ENCODE measurements around the gene AHDC1. TPM values are rescaled to one million over a fixed set of nuclear protein-coding genes. Genes with fewer than 3 reads are reported as not detected.
A peak's percentile ranks its signal among the peaks of the same experiment; 100 is the strongest.

Gene AHDC1
- total and polyA plus RNA-seq, 2 of the 13 experiments (the other 11 are each of a cell fraction or from before 2014, with no cell fraction given) = 1.0 to 2.7 TPM

DNA sequence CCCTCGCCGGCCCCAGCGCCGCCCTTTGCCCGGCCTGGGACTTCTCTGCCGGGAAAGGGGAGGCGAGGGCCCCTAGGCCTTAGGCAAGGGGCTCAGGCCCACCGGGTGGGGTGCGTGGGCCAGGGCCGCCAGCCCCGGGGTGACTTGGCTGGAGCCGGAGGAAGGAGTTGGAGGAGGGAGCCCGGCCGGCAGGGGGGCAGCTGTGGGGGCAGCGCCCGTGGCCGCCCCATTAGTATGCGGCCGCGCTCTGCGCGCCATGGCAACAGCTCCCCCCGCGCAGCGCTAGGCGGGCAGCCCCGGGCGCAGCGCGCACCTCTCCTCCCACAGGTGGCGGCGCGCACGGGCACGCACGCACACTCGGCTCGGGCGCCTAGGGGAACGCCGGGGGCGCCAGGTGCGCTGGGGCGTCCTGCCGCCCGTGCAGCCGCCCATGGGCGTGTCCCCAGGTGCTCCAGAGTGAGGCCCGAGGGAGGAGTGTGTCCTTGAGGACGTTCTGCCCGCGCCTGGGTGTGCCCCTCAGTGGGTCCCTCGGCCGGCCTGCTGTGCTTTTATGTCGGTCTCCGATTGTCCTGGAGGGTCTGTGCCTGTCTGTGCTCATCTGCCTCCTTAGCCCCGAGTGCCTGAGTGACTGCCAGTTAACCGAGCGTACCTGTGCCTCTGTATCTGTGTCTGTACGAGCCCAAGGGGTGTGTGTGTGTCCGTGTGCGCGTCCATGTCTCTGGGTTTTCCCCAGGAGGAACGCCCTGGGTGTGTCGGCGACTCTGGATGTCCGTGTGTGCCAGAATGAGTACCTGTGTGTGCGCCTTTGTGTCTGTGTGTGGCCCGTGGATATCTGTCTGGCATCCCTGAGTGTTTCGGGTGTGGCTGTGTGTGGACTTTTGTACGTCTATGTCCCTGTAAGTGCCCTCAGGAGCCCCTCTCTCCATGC lies 75.8 kb downstream of the AHDC1 start (continued):
- TF ChIP-seq CREB1 (IDR thresholded peaks at IDR 0.05) (no peak), CREB1 (CRISPR knock-in tag; IDR thresholded peaks at IDR 0.05) (no peak), CHD4 (IDR thresholded peaks at IDR 0.05; ENCODE audit: borderline replicate concordance, low read length) (no peak), ZNF589 (CRISPR knock-in tag; conservative IDR thresholded peaks at IDR 0.05) (0 out of 2 replicates have a peak, but pooled peaks have one; percentile 49), ZSCAN21 (CRISPR knock-in tag; IDR thresholded peaks at IDR 0.05; ENCODE audit: borderline replicate concordance) (peak; percentile 67; the same call in 1 of the 2 replicates), ZNF121 (CRISPR knock-in tag; IDR thresholded peaks at IDR 0.05) (no peak), SMYD3 (CRISPR knock-in tag; IDR thresholded peaks at IDR 0.05) (no peak), ZNF138 (CRISPR knock-in tag; IDR thresholded peaks at IDR 0.05; ENCODE audit: low read depth) (no peak), ZNF775 (CRISPR knock-in tag; IDR thresholded peaks at IDR 0.05; ENCODE audit: borderline replicate concordance) (no peak), YEATS2 (CRISPR knock-in tag; IDR thresholded peaks at IDR 0.05; ENCODE audit: borderline replicate concordance) (no peak), PRMT3 (CRISPR knock-in tag; IDR thresholded peaks at IDR 0.05; ENCODE audit: borderline replicate concordance, low read depth) (no peak), FOSL1 (CRISPR knock-in tag; IDR thresholded peaks at IDR 0.05; ENCODE audit: borderline replicate concordance) (no peak), U2AF1 (optimal IDR thresholded peaks at IDR 0.05; ENCODE audit: low read depth, low read length) (no peak), ATRX (CRISPR knock-in tag; IDR thresholded peaks at IDR 0.05; ENCODE audit: borderline replicate concordance) (no peak), MXI1 (IDR thresholded peaks at IDR 0.05; ENCODE audit: borderline replicate concordance, low read depth, low read length) (peak; percentile 41; the same call in 1 of the 3 replicates)
- TF ChIP-seq, protein P1, sequence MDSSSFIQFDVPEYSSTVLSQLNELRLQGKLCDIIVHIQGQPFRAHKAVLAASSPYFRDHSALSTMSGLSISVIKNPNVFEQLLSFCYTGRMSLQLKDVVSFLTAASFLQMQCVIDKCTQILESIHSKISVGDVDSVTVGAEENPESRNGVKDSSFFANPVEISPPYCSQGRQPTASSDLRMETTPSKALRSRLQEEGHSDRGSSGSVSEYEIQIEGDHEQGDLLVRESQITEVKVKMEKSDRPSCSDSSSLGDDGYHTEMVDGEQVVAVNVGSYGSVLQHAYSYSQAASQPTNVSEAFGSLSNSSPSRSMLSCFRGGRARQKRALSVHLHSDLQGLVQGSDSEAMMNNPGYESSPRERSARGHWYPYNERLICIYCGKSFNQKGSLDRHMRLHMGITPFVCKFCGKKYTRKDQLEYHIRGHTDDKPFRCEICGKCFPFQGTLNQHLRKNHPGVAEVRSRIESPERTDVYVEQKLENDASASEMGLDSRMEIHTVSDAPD (CRISPR knock-in tag; IDR thresholded peaks at IDR 0.05) = 0 out of 2 replicates have a peak, but pooled peaks have one; percentile 30
- TF ChIP-seq, protein P2, sequence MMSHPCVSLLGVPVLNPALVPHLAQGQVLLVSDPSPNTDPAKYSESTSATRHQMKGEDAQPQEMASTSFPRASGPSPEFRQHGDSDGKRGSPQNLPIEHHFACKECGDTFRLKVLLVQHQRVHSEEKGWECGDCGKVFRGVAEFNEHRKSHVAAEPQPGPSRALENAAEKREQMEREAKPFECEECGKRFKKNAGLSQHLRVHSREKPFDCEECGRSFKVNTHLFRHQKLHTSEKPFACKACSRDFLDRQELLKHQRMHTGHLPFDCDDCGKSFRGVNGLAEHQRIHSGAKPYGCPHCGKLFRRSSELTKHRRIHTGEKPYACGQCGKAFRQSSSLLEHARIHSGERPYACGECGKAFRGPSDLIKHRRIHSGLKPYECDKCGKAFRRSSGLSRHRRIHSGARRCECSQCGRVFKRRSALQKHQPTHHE (CRISPR knock-in tag; IDR thresholded peaks at IDR 0.05; ENCODE audit: borderline replicate concordance) = peak; percentile 24; the same call in 1 of the 2 replicates
- TF ChIP-seq, protein P3, sequence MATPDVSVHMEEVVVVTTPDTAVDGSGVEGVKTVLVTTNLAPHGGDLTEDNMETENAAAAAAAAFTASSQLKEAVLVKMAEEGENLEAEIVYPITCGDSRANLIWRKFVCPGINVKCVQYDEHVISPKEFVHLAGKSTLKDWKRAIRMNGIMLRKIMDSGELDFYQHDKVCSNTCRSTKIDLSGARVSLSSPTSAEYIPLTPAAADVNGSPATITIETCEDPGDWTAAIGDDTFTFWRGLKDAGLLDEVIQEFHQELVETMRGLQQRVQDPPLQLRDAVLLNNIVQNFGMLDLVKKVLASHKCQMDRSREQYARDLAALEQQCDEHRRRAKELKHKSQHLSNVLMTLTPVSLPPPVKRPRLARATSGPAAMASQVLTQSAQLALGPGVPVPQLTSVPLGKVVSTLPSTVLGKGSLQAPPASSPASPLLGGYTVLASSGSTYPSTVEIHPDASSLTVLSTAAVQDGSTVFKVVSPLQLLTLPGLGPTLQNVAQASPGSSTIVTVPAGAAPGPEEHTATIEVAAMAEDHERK (CRISPR knock-in tag; IDR thresholded peaks at IDR 0.05; ENCODE audit: low read depth) = peak; percentile 59; the same call in 1 of the 2 replicates
- TF ChIP-seq, protein P4, sequence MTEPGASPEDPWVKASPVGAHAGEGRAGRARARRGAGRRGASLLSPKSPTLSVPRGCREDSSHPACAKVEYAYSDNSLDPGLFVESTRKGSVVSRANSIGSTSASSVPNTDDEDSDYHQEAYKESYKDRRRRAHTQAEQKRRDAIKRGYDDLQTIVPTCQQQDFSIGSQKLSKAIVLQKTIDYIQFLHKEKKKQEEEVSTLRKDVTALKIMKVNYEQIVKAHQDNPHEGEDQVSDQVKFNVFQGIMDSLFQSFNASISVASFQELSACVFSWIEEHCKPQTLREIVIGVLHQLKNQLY (CRISPR knock-in tag; IDR thresholded peaks at IDR 0.05) = no peak
- TF ChIP-seq, protein P5, sequence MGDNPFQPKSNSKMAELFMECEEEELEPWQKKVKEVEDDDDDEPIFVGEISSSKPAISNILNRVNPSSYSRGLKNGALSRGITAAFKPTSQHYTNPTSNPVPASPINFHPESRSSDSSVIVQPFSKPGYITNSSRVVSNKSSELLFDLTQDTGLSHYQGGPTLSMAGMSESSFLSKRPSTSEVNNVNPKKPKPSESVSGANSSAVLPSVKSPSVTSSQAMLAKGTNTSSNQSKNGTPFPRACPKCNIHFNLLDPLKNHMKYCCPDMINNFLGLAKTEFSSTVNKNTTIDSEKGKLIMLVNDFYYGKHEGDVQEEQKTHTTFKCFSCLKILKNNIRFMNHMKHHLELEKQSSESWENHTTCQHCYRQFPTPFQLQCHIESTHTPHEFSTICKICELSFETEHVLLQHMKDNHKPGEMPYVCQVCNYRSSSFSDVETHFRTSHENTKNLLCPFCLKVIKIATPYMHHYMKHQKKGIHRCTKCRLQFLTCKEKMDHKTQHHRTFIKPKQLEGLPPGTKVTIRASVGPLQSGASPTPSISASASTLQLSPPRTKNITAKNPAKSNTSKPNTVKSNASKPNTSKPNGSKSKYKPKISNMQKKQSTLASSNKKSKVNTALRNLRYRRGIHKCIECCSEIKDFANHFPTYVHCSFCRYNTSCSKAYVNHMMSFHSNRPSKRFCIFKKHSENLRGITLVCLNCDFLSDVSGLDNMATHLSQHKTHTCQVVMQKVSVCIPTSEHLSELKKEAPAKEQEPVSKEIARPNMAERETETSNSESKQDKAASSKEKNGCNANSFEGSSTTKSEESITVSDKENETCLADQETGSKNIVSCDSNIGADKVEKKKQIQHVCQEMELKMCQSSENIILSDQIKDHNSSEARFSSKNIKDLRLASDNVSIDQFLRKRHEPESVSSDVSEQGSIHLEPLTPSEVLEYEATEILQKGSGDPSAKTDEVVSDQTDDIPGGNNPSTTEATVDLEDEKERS (CRISPR knock-in tag; IDR thresholded peaks at IDR 0.05) = no peak

Measured in HepG2 (cell line).